HepG2 (cell line): ENCODE results near the gene TLR6. TPM values are rescaled to one million over a fixed set of nuclear protein-coding genes. Genes with fewer than 3 reads are reported as not detected.
A peak's percentile ranks its signal among the peaks of the same experiment; 100 is the strongest.

ENCODE experiments used
- ARNT2 ChIP-seq: sonication (generic); formaldehyde crosslinking; IDR thresholded peaks from 2 replicates; pipeline ENCODE4 v1.8.0; 2022; ENCODE audit warnings: mild to moderate bottlenecking, low read depth, missing genetic modification reagents, moderate library complexity
- ATF5 ChIP-seq: sonication (generic); formaldehyde crosslinking; IDR thresholded peaks from 2 replicates; pipeline ENCODE4 v1.4.0; 2020; ENCODE audit warnings: mild to moderate bottlenecking, low read depth, missing genetic modification reagents
- BHLHE40 ChIP-seq: IDR thresholded peaks from 2 replicates; pipeline ENCODE4 v1.6.1; 2011; ENCODE audit warnings: low read length, improper control_type of control experiment
- DDIT3 ChIP-seq: sonication (generic); formaldehyde crosslinking; IDR thresholded peaks from 2 replicates; pipeline ENCODE4 v1.4.0; 2020; ENCODE audit warnings: mild to moderate bottlenecking, missing genetic modification reagents
- ELF4 ChIP-seq: sonication (generic); formaldehyde crosslinking; IDR thresholded peaks from 2 replicates; pipeline ENCODE4 v1.5.0; 2020; ENCODE audit warnings: missing genetic modification reagents, mild to moderate bottlenecking, moderate library complexity, borderline replicate concordance
- GMEB1 ChIP-seq: sonication (generic); formaldehyde crosslinking; IDR thresholded peaks from 2 replicates; pipeline ENCODE4 v1.5.1; 2020; ENCODE audit warnings: missing genetic modification reagents, mild to moderate bottlenecking, borderline replicate concordance
- MAX ChIP-seq: IDR thresholded peaks from 2 replicates; pipeline ENCODE4 v1.6.1; 2012; ENCODE audit warnings: inconsistent platforms
- MAZ ChIP-seq, 2 experiments: sonication (generic) in 1 of 2; formaldehyde crosslinking in 1 of 2; IDR thresholded peaks; 2 replicates each; pipeline versions ENCODE4 v1.5.0 to v1.6.1; 2012 to 2020; ENCODE audit warnings: low read depth in 2 of 2, mild to moderate bottlenecking in 2 of 2, borderline replicate concordance in 1 of 2, improper control_type of control experiment in 1 of 2, low read length in 1 of 2, missing genetic modification reagents in 1 of 2, moderate library complexity in 1 of 2
- POLR2AphosphoS5 ChIP-seq: IDR thresholded peaks from 2 replicates; pipeline ENCODE4 v1.6.1; 2012; ENCODE audit warnings: low read depth, low read length
- SOX6 ChIP-seq, 2 experiments: fragments of 450-650 bp in 1 of 2; sonication (generic) in 1 of 2; formaldehyde crosslinking in 1 of 2; IDR thresholded peaks; 2 replicates each; pipeline versions ENCODE4 v1.4.0 to v1.6.1; 2017 to 2020; ENCODE audit warnings: antibody characterized with exemption in 1 of 2, mild to moderate bottlenecking in 1 of 2, missing genetic modification reagents in 1 of 2
- TAF15 ChIP-seq: fragments of 200-400 bp; formaldehyde crosslinking; IDR thresholded peaks from one replicate; pipeline ENCODE4 v1.6.1; 2018; ENCODE audit warnings: mild to moderate bottlenecking, low read depth, low read length; ENCODE audit not compliant: poor library complexity, severe bottlenecking
- ZNF17 ChIP-seq: sonication (generic); formaldehyde crosslinking; IDR thresholded peaks from 2 replicates; pipeline ENCODE4 v1.5.0; 2020; ENCODE audit warnings: mild to moderate bottlenecking, missing genetic modification reagents
- ZNF274 ChIP-seq: sonication (generic); formaldehyde crosslinking; IDR thresholded peaks from 2 replicates; pipeline ENCODE4 v1.5.1; 2020; ENCODE audit warnings: mild to moderate bottlenecking, missing genetic modification reagents
- ZSCAN12 ChIP-seq: sonication (generic); formaldehyde crosslinking; IDR thresholded peaks from 2 replicates; pipeline ENCODE4 v1.9.0; 2021; ENCODE audit warnings: mild to moderate bottlenecking, missing genetic modification reagents
- ZSCAN25 ChIP-seq: sonication (generic); formaldehyde crosslinking; IDR thresholded peaks from 2 replicates; pipeline ENCODE4 v1.8.0; 2022; ENCODE audit warnings: mild to moderate bottlenecking, missing genetic modification reagents
- ZSCAN31 ChIP-seq: sonication (generic); formaldehyde crosslinking; IDR thresholded peaks from 2 replicates; pipeline ENCODE4 v1.5.0; 2020; ENCODE audit warnings: low read depth, mild to moderate bottlenecking, missing genetic modification reagents
- polyA plus RNA-seq, 8 experiments: library from polyadenylated mRNA; depleted of rRNA in 3 of 8; stranded (reverse) in 7 of 8; unstranded in 1 of 8; fragments of >200 nt; fragmentation: Illumina TruSeq in 4 of 8; extraction: Trizol in 4 of 8; gene quantifications; 2 replicates each; pipeline versions ENCODE4 v1.2.1 to v1.2.3, GENCODE V29; 2011 to 2016; ENCODE audit warnings: low read depth in 4 of 8, missing spikeins in 1 of 8, mixed read lengths in 1 of 8; ENCODE audit not compliant: insufficient read depth in 1 of 8
- total RNA-seq, 5 experiments: library from RNA; depleted of rRNA; stranded (reverse); fragments of >200 nt; fragmentation: Illumina TruSeq; extraction: Trizol; gene quantifications; 2 replicates each; pipeline ENCODE4 v1.2.3, GENCODE V29; 2016; ENCODE audit warnings: low read depth in 1 of 5
- TF ChIP-seq, protein P1 (sequence below): sonication (generic); formaldehyde crosslinking; IDR thresholded peaks from 2 replicates; pipeline ENCODE4 v1.5.0; 2020; ENCODE audit warnings: missing genetic modification reagents, mild to moderate bottlenecking, borderline replicate concordance
- TF ChIP-seq, protein P2 (sequence below): sonication (generic); formaldehyde crosslinking; IDR thresholded peaks from 2 replicates; pipeline ENCODE4 v1.8.0; 2023; ENCODE audit warnings: mild to moderate bottlenecking, missing genetic modification reagents

Gene TLR6
- total and polyA plus RNA-seq, 2 of the 13 experiments (the other 11 are each of a cell fraction or from before 2014, with no cell fraction given), result 0.33 to 0.71 TPM

- TF ChIP-seq ELF4 (no peak), SOX6 (IDR thresholded peaks at IDR 0.05) (no peak), SOX6 (CRISPR knock-in tag; IDR thresholded peaks at IDR 0.05) (0 out of 2 replicates have a peak, but pooled peaks have one; percentile 17), ARNT2 (CRISPR knock-in tag) (0 out of 2 replicates have a peak, but pooled peaks have one; percentile 38), DDIT3 (CRISPR knock-in tag) (no peak), MAZ (IDR thresholded peaks at IDR 0.05; ENCODE audit: borderline replicate concordance, low read depth, low read length) (peak; percentile 51; the same call in 1 of the 2 replicates), MAZ (CRISPR knock-in tag; IDR thresholded peaks at IDR 0.05; ENCODE audit: low read depth) (peak; percentile 77; the same call in 1 of the 2 replicates), ZSCAN12 (no peak), MAX (peak; percentile 30; the same call in 1 of the 2 replicates), ZSCAN31 (CRISPR knock-in tag) (0 out of 2 replicates have a peak, but pooled peaks have one; percentile 25), TAF15 (no peak), POLR2AphosphoS5 (peak; percentile 48; the same call in 1 of the 2 replicates), ZSCAN25 (no peak), BHLHE40 (no peak), ZNF274 (CRISPR knock-in tag) (no peak), ZNF17 (CRISPR knock-in tag) (no peak), ATF5 (CRISPR knock-in tag) (no peak), GMEB1 (peak; percentile 47; the same call in 1 of the 2 replicates)
- TF ChIP-seq, protein P1, sequence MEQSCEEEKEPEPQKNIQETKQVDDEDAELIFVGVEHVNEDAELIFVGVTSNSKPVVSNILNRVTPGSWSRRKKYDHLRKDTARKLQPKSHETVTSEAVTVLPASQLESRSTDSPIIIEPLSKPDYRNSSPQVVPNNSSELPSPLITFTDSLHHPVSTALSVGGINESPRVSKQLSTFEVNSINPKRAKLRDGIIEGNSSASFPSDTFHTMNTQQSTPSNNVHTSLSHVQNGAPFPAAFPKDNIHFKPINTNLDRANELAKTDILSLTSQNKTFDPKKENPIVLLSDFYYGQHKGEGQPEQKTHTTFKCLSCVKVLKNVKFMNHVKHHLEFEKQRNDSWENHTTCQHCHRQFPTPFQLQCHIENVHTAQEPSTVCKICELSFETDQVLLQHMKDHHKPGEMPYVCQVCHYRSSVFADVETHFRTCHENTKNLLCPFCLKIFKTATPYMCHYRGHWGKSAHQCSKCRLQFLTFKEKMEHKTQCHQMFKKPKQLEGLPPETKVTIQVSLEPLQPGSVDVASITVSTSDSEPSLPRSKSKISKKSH (CRISPR knock-in tag), result no peak
- TF ChIP-seq, protein P2, sequence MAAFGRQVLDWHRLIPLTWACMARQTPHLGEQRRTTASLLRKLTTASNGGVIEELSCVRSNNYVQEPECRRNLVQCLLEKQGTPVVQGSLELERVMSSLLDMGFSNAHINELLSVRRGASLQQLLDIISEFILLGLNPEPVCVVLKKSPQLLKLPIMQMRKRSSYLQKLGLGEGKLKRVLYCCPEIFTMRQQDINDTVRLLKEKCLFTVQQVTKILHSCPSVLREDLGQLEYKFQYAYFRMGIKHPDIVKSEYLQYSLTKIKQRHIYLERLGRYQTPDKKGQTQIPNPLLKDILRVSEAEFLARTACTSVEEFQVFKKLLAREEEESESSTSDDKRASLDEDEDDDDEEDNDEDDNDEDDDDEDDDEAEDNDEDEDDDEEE (CRISPR knock-in tag), result peak; percentile 25; the same call in 1 of the 2 replicates
These were observed 11.0 kb upstream of the TLR6 start, which contains the start of gene FAM114A1 (continued) for GRCh38 chr4:38867478-38868058.
